ENCODE data around the gene GAA.
A peak's percentile ranks its signal among the peaks of the same experiment; 100 is the strongest.
"Not testable (repeated sequence)": the region's sequence is repeated elsewhere in the genome, so short reads cannot be mapped to it uniquely, and the experiment has no call there.

Gene GAA

DNA sequence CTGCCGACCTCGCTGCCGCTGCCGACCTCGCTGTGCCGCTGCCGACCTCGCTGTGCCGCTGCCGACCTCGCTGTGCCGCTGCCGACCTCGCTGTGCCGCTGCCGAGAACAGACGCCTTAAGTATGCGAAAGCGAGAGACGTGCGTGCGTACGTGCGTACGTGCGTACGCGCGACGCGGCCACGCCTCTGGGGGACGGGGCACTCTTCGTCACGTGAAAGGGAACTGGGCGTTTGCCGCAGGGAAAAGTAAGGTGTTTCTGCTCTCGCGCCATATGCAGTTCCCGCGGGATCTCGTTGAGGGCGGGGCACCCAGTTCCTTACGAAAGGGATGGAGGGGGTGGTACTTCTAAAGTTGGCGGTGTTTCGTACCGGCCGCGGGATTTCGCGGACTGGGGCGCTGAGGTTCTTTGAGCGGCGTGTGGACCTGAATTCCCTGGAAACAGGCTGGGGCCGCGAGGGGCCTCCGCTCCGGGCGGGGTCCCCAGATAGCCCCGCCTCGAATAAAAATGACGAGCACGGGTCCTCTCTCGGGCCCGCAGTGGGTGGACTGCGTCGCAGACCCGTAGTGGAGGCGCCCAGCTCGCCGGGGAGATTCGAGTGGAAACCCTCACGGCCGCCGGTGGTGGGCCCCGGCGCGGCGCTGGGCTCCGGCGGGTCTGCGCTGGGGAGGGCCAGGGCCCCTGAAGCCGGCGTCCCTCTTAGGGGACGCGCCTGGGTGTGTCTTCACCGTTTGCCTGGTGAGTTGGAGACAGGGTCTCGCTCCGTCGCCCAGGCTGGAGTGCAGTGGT lies 45.8 kb downstream of the GAA start, which contains the start of gene EIF4A3:
Gene EIF4A3 (minus strand): TSS at position 94 of the 788 bp plus-strand sequence. CDS start 167 bp downstream, outside the sequence.
- peak; percentile 98 for DNase-seq

GRCh38 chr17:80151333-80151732 lies 50.0 kb downstream of the GAA start:
- peak; percentile 84 for DNase-seq

DNA sequence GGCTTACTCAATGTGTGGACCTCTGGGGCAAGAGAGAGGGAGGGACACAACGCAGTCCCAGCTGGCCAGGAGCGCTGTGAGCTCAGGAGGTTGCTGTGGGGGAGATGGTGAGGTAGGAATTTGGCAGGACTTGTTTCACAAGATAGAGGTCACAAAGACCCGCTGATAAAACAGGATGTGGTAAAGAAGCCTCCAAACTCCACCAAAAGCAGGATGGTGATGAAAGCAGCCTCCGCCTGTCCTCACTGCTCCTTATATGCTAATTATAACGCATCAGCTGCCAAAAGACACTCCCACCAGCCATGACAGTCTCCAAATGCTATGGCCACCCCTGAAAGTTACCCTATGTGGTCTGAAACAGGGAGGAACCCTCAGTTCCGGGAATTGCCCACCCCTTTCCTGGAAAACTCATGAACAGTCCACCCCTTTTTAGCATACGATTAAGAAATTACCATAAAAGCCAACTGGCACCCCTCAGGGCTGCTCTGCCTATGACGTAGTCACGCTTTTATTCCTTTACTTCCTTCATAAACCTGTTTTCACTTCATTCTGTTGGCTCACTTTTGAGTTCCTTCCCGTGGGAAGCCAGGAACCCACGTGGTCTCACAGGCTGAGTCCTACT lies 50.8 kb downstream of the GAA start:
- peak; percentile 36 for DNase-seq

DNA sequence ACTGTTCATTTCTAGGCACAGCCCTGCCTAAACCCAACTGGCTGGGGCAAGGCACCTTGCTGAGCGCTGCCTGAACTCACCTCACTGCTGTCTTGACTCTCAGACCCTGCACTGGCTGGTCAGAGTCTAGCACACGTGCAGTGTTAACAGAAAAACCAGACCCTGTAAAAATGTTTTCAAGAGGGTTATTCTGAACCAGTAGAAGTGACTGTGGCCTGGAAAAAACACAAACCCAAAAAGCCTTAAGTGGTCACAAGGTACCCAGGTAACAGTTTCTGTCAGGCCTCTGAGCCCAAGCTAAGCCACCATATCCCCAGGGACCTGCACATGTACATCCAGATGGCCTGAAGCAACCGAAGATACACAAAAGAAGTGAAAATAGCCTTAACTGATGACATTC lies 51.6 kb downstream of the GAA start:
- DNase-seq = no peak

GRCh38 chr17:80154166-80154565 lies 52.8 kb downstream of the GAA start:
- DNase-seq = no peak

DNA sequence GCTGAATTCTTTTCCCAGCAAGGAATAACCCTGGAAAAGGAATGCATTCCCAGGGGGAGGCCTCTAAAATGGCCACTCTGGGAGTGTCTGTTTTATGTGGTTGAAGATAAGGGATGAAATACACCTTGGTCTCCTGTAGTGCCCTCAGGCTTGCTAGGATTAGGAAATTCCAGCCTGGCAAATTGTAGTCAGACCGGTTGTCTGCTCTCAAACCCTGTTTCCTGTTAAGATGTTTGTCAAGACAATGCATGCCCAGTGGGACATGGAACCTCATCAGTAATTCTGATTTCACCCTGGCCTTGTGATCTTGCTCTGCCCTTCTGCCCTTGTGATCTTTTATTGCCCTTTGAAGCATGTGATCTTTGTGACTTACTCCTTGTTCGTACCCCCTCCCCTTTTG lies 54.2 kb downstream of the GAA start:
- not testable (repeated sequence) for DNase-seq

DNA sequence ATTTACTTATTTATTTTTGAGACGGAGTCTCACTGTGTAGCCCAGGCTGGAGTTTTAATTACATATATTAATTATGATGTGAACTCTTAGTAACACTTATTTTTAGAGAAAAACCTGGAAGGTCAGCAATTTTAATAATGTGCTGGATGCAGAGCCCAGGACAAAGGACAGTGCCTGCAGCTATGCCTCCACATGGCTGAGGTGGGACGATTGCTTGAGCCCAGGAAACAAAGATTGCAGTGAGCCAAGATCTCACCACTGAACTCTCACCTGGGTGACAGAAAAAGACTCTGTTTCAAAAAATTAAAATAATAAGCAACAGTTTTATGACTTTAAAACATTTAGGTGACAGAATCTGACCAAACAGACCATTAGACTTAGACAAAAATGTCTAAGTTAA lies 57.5 kb downstream of the GAA start:
- no peak for DNase-seq

- DNase-seq = no peak
Measured at GRCh38 chr17:80160536-80160935, 59.2 kb downstream of the GAA start.

GRCh38 chr17:80163336-80163735 lies 62.0 kb downstream of the GAA start:
- no peak for DNase-seq

DNA sequence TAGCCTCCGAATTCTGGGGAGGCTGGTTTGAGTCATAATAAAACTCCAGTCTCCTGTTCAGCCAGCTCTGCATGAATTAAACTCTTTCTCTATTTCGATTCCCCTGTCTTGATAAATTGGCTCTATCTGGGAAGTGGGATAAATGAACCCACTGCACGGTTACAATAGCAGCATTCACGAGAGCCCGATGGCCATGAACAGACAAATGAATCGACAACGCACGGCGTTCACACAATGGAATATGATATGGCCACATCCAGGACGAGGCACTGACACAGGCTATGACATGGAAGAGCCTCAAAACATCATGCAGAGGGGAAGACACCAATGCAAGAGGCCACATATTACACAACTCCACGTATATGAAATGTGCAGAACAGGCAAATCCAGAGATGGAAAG lies 62.8 kb downstream of the GAA start:
- DNase-seq = no peak

GRCh38 chr17:80166446-80166845 lies 65.1 kb downstream of the GAA start:
- no peak for DNase-seq

DNA sequence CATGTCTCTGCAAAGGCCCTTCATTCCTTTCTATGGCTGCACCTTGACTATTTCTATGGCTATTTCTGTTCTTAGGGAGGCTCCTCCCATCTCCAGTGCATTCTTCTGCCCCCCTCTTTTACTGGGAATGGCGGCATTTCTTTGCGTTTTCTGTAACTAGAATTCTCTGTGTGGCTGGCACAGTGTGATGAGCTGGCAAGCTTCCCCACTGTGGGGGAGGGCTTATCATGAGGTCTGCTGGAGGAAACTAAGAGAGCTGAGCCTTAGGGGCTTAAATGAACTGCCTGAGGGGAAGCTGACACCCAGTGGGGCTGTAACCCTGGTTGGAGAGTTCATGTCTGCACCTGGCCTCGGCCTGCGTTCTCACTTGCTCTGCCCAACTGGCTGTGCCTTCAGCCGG lies 67.0 kb downstream of the GAA start:
- peak; percentile 45 for DNase-seq

- DNase-seq = no peak
Measured at GRCh38 chr17:80169107-80169506, 67.7 kb downstream of the GAA start.

Data from fibroblast of skin of back (primary cell).